NCI-H146 treated with DMSO at 0.1 percent for 48 hours (cell line): Measurements from ENCODE around the gene PON1.

Source experiments
- DNase-seq: peaks from one replicate; lab custom pipeline; 2025; ENCODE audit not compliant: unreplicated experiment; lab: John Stamatoyannopoulos, UW

Gene PON1

GRCh38 chr7:95324431-95324830, at the start of gene PON1:
TSS of gene PON1 (minus strand) at chr7:95324532. CDS start at chr7:95324475, 57 bp downstream.
- DNase-seq = peak; percentile 76

GRCh38 chr7:95373323-95373722, 49.0 kb upstream of the PON1 start:
- no peak for DNase-seq

GRCh38 chr7:95368235-95368634, 43.9 kb upstream of the PON1 start:
- DNase-seq = no peak

GRCh38 chr7:95367606-95368005, 43.3 kb upstream of the PON1 start:
- no peak for DNase-seq

GRCh38 chr7:95365151-95365550, 40.8 kb upstream of the PON1 start:
- DNase-seq = no peak

GRCh38 chr7:95357623-95358022, 33.3 kb upstream of the PON1 start:
- no peak for DNase-seq

GRCh38 chr7:95342642-95343307, 18.4 kb upstream of the PON1 start:
- no peak for DNase-seq

GRCh38 chr7:95342029-95342428, 17.7 kb upstream of the PON1 start:
- DNase-seq = no peak

GRCh38 chr7:95340491-95340890, 16.2 kb upstream of the PON1 start:
- no peak for DNase-seq

- DNase-seq = no peak
Observed at GRCh38 chr7:95338832-95339231, 14.5 kb upstream of the PON1 start.

GRCh38 chr7:95335093-95335492, 10.8 kb upstream of the PON1 start:
- DNase-seq = no peak

GRCh38 chr7:95334447-95334846, 10.1 kb upstream of the PON1 start:
- DNase-seq = no peak

- DNase-seq = no peak
Observed at GRCh38 chr7:95330961-95331337, 6.6 kb upstream of the PON1 start.

GRCh38 chr7:95330204-95330960, 6.0 kb upstream of the PON1 start:
- DNase-seq = no peak

- no peak for DNase-seq
Observed at GRCh38 chr7:95327356-95327755, 3.0 kb upstream of the PON1 start.

GRCh38 chr7:95323410-95324129, 762 bp downstream of the PON1 start:
- no peak for DNase-seq

GRCh38 chr7:95322854-95323253, 1.5 kb downstream of the PON1 start:
- no peak for DNase-seq

- DNase-seq = no peak
Observed at GRCh38 chr7:95322396-95322795, 1.9 kb downstream of the PON1 start.

- DNase-seq = no peak
Observed at GRCh38 chr7:95321720-95322119, 2.6 kb downstream of the PON1 start.

GRCh38 chr7:95320651-95321050, 3.7 kb downstream of the PON1 start:
- no peak for DNase-seq

- no peak for DNase-seq
Observed at GRCh38 chr7:95319570-95319969, 4.8 kb downstream of the PON1 start.

GRCh38 chr7:95318501-95319100, 5.7 kb downstream of the PON1 start:
- DNase-seq = no peak
